Heart left ventricle (tissue), 13 donors: ENCODE measurements around the gene KRT20.

Source experiments
- CTCF ChIP-seq, 12 donors: fragments of 200-600 bp; sonication (generic) in 4 of 12; IDR thresholded peaks; one replicate each; pipeline versions ENCODE4 v1.5.0 to v1.8.0; 2018 to 2022; ENCODE audit warnings: antibody characterized with exemption in 12 of 12, mild to moderate bottlenecking in 5 of 12
- POLR2A ChIP-seq, 2 donors: fragments of 450-650 bp; IDR thresholded peaks; one replicate each; pipeline ENCODE4 v1.6.1; 2017; ENCODE audit warnings: antibody characterized with exemption in 2 of 2, mild to moderate bottlenecking in 2 of 2, moderate library complexity in 2 of 2
- donor health status: ischemic (EF 13 %, LVEDD 7.1; RV severe dilation, severe dysfunction).
- donor health status: DM: no; HTN: yes; CAD: no.
- donor health status: DM: no; HTN: no; CAD: no.
- donor health status: ischemic (EF 25% LVEDD 6.9; RV normal size, moderate dysfunction).
- donor health status: ischemic (EF 25% LVEDD 5.7; RV mildly dilated, moderate dysfunction).
- donor health status: ischemic (EF 35%, LVEDD 5.7; RV mildly dilated, moderate dysfunction).
- donor health status: nonischemic (EF 11% LVEDD 7.7; RV severe dilation, severe dysfunction).
- donor health status: DM: yes; HTN: yes; CAD: no.
- donor health status: PGD.
- donor health status: ischemic (EF 29% LVEDD 5.4; RV normal size, mild dysfunction).
- donor health status: nonischemic (EF 23%, LVEDD 6.1; RV moderate dilation, normal function).

GRCh38 chr17:40888196-40888720 is 3.2 kb upstream of the KRT20 start:
- TF ChIP-seq CTCF (IDR thresholded peaks at IDR 0.05) (no peak), POLR2A (IDR thresholded peaks at IDR 0.05) (no peak)
